GM21737 (cell line): ENCODE data around the gene SPECC1L.
"Not testable (repeated sequence)": the region's sequence is repeated elsewhere in the genome, so short reads cannot be mapped to it uniquely, and the experiment has no call there.

Experiments
- ATAC-seq: cut with Tn5 transposase; IDR thresholded peaks from one replicate; pipeline ENCODE4 v1.9.1; 2021; ENCODE audit warnings: mild to moderate bottlenecking, moderate library complexity; ENCODE audit not compliant: unreplicated experiment

SPECC1L gene

DNA sequence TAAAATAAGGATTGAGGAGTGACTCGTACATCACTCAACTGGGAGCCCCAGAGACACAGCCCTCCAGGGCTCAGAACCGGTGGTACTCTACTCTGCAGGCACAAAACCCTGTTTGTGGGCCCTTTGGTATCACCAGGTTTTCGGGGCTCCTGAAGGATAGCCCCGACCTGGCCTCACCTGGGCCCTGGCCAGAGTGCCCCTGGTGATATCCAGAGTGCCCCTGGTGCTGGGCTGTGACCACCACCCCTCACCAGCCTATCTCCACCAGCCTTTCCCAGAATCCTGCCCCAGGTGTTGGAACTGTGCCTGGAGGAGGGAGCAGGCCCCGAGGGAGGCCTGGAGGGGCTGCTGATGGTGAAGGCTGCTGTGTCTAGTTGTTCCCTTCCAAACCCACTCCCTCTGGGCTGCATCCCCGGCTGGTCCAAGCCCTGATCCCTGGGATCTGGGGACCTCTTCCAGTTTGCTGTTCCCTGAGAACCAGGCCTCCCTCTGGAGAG is 23.6 kb upstream of the SPECC1L start:
- ATAC-seq = no peak

DNA sequence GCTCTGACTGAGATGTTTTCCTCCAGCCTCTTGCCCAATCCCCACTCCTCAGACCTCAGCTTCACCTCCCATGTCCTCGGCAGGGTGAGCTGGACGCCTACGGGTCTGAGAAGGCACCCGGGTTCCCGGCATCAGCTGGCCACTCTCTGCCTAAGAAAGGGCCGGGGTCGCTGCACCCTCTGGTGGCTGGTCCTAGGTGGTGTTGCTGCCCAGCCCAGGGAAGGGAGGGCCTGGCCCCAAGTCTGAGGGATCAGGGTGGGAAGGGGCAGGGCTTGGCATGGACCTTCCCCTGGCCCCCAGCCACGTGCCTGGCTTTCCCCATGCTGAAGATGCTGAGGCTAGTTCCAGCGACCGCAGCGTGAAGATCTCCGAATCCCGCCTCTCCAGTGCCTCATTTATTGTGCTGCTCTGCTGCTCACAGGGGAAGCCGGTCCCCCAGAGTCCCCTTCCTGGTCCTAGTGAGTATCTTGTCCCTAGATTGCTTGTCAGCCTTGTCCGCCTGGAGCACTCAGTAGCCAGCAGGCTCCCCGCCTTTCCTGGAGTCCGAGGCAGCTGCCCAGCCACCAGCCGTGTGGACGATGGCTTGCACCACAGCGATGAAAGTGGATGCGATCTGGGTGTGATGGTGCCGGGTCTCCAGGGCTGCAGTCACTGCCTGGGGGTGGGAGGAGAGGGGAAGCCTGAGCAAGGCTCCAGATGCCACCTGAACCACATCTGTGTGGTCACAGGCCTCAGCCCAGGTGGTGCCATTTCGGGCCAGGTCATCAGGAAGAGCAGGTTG is 22.9 kb upstream of the SPECC1L start:
- no peak for ATAC-seq

GRCh38 chr22:24248611-24249010 is 22.0 kb upstream of the SPECC1L start:
- not testable (repeated sequence) for ATAC-seq

- not testable (repeated sequence) for ATAC-seq
Measured at GRCh38 chr22:24249413-24249812, 21.2 kb upstream of the SPECC1L start.

DNA sequence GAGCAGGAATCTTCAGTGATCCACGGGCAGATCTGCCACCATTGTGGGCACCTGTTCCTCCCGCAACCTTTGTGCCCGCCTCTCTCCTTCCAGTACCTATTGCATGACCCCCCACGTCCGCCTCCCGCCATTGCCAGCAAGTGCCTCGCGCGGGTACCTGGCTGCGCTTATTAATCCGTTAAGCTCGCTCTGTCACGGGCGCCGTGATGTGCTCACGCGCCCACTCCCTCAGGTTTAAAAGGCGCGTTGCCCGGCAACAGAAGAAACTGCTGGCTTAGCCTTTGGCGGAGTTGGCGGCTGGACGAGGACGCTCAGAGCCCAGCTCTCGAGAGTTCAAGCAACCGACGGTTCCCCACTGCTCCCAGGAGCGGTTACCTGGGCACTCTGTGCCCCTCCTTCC is 19.3 kb upstream of the SPECC1L start:
- not testable (repeated sequence) for ATAC-seq

DNA sequence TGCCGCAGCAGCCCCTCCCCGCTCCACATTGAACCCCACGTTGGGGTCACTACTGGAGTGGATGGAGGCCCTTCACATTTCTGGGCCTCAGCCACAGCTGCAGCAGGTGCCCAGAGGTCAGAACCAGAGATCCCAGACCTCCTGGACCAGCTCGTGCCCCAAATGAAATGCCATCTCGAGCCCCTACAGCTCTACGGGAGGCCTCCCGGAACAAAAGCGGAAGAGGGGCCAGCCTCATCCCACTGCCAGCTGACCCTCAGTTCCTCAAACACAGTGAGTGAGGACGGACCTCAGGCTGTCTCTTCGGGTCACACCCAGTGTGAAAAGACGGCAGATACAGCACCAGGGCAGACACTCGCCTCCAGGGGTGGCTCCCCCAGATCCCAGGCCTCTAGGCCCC is 17.5 kb upstream of the SPECC1L start:
- ATAC-seq = not testable (repeated sequence)

GRCh38 chr22:24256136-24256535 is 14.5 kb upstream of the SPECC1L start:
- not testable (repeated sequence) for ATAC-seq

- not testable (repeated sequence) for ATAC-seq
Measured at GRCh38 chr22:24256736-24257135, 13.9 kb upstream of the SPECC1L start.

DNA sequence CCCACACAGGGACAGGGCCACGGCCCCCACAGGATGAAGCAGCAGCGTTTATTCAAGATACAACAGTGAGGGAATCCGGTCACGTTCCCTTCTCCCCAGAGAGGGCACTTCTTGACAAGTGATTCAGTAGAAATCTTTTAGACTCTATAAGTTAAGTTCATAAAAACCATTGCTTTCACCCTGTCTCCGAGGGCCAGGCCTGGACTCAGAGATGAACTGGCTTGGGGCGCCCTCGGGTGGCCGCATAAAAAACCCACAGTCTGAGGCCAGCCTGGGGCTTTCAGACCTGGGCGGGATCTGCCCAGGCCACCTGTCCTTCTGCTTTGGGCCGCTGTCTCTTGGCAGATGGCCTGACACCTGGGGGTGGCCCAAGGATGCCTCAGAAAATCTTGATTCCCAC is 11.2 kb upstream of the SPECC1L start:
- not testable (repeated sequence) for ATAC-seq

- not testable (repeated sequence) for ATAC-seq
Measured at GRCh38 chr22:24262185-24262749, 8.4 kb upstream of the SPECC1L start.

- not testable (repeated sequence) for ATAC-seq
Measured at GRCh38 chr22:24263479-24263878, 7.2 kb upstream of the SPECC1L start.

- ATAC-seq = not testable (repeated sequence)
Measured at GRCh38 chr22:24264329-24264896, 6.2 kb upstream of the SPECC1L start.

GRCh38 chr22:24265734-24266133 is 4.9 kb upstream of the SPECC1L start:
- no peak for ATAC-seq

DNA sequence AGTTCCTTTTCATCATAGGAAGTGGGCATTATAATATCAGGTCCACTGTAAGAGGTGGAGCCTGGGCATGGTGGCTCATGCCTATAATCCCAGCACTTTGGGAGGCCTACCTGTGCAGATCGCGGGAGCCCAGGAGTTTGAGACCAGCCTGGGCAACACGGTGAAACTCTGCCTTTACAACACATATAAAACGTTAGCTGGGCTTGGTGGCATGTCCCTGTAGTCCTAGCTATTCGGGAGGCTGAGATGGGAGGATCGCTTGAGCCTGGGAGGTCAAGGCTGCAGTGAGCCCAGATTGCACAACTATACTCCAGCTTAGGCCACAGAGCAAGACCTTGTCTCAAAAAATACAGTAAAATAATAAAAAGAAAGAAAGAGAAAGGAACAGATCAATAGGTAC is 4.1 kb upstream of the SPECC1L start:
- not testable (repeated sequence) for ATAC-seq

GRCh38 chr22:24271386-24271854 is 789 bp downstream of the SPECC1L start:
- no peak for ATAC-seq

- ATAC-seq = not testable (repeated sequence)
Measured at GRCh38 chr22:24273031-24273430, 2.4 kb downstream of the SPECC1L start.

DNA sequence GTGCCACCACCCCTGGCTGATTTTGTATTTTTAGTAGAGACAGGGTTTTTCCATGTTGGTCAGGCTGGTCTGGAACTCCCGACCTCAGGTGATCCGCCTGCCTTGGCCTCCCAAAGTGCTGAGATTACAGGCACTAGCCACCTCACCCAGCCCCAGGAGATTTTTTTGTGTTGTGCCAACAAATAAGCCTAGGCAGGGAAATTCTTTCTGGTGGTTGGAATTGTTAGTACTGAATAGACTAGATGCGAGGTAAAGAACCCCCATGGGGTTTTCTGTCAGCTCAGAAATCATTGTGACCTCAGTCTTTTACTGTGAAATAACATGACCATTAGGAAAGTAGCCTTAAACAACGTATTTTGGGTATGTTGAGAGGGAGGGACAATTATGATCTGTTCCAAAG is 3.3 kb downstream of the SPECC1L start:
- not testable (repeated sequence) for ATAC-seq

- ATAC-seq = not testable (repeated sequence)
Measured at GRCh38 chr22:24274696-24275405, 4.2 kb downstream of the SPECC1L start.

GRCh38 chr22:24280363-24280762 is 9.7 kb downstream of the SPECC1L start:
- not testable (repeated sequence) for ATAC-seq

GRCh38 chr22:24282401-24282800 is 11.8 kb downstream of the SPECC1L start:
- no peak for ATAC-seq

- ATAC-seq = no peak
Measured at GRCh38 chr22:24284747-24285203, 14.1 kb downstream of the SPECC1L start.
